Mucosa of stomach (tissue), 1 donor: ENCODE results near the gene PTPRH.

Source experiments
- H3K27me3 ChIP-seq: one replicate; pipeline ENCODE4 v1.7.0; 2013; ENCODE audit warnings: mild to moderate bottlenecking, low read length; ENCODE audit not compliant: control insufficient read depth, insufficient read depth
- H3K36me3 ChIP-seq: one replicate; pipeline ENCODE4 v1.7.0; 2013; ENCODE audit warnings: low read length; ENCODE audit not compliant: control insufficient read depth, insufficient read depth
- H3K4me1 ChIP-seq: one replicate; pipeline ENCODE4 v1.7.0; 2013; ENCODE audit warnings: mild to moderate bottlenecking, low read length; ENCODE audit not compliant: control insufficient read depth, insufficient read depth
- H3K4me3 ChIP-seq: one replicate; pipeline ENCODE4 v1.7.0; 2013; ENCODE audit warnings: low read length
- H3K9ac ChIP-seq: one replicate; pipeline ENCODE4 v1.7.0; 2013; ENCODE audit warnings: mild to moderate bottlenecking, low read length, moderate library complexity
- H3K9me3 ChIP-seq: one replicate; pipeline ENCODE4 v1.7.0; 2013; ENCODE audit warnings: mild to moderate bottlenecking, low read length, moderate library complexity; ENCODE audit not compliant: control insufficient read depth
- donor health status: Pancreatic carcinoma.

PTPRH gene

GRCh38 chr19:55136399-55137102, 72.8 kb downstream of the PTPRH start:
- H3K4me1 ChIP-seq: no peaks in the 10 kb centered on the region
- H3K4me3 ChIP-seq: no peak overlapping the region
- H3K9me3 ChIP-seq: no peaks in the 10 kb centered on the region
- H3K9ac ChIP-seq: no peak overlapping the region
- peaks cover 24% of the 10 kb centered on the region for H3K27me3 ChIP-seq
- H3K36me3 ChIP-seq: no peaks in the 10 kb centered on the region

DNA sequence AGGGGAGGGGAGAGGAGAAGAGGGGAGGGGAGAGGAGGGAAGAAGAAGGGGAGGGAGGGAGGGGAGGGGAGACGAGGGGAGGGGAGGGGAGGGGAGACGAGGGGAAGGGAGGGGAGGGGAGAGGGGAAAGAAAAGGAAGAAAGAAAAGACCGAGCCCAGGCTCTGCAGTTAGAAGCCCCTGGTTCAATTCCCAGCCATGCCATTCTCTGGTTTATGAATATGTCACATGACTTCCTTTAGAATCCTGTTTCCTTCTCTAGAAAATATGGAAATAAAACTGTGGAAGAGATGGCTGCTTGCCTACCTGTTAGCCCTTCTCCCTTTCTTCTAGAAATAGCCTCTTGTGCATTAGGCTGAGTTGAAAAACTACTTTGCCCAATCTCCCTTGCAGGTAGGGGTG, 74.6 kb downstream of the PTPRH start:
- Histone ChIP-seq H3K9ac (no peak overlapping the region), H3K36me3 (no peaks in the 10 kb centered on the region), H3K9me3 (no peaks in the 10 kb centered on the region), H3K27me3 (peaks cover 16% of the 10 kb centered on the region), H3K4me1 (no peaks in the 10 kb centered on the region), H3K4me3 (no peak overlapping the region)

DNA sequence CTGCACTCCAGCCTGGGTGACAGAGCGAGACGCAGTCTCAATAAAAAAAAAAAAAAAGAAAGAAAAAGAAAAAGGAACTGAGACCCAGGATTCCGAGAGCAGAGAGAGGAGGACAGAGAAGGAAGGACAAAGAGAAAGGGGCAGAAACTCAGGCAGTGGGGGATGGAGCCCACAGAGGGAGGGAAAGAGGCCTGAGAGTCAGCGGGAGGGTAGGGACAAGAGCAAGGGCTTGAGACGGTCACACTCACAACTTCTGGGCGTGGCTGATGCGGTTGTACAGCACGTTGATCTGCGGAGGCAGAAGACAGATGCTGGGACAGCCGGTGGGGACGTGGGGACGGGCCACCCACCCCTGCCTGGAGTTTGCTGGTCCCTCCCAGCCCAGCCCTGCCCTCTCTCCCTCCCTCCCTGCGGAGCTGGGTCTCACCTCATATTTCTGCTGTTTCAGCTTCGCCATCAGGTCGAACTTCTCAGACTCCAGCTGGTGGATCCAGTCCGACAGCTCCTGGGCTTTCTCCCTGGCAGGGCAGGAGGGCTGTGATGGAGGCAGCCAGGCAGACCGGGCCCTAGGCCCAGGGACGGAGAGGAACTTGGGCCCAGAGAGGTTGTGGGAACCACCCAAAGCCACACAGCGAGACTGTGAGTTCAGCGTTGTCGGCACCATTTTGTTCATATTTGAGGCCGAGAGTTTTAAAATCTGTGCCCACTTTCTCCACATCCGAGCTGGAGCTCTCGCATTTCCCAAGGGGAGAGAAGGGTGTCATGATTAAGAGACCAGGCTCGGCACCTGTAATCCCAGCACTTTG, 75.5 kb downstream of the PTPRH start:
- Histone ChIP-seq H3K9me3 (no peaks in the 10 kb centered on the region), H3K9ac (no peak overlapping the region), H3K36me3 (no peaks in the 10 kb centered on the region), H3K27me3 (peaks cover 16% of the 10 kb centered on the region), H3K4me3 (no peak overlapping the region), H3K4me1 (no peaks in the 10 kb centered on the region)

DNA sequence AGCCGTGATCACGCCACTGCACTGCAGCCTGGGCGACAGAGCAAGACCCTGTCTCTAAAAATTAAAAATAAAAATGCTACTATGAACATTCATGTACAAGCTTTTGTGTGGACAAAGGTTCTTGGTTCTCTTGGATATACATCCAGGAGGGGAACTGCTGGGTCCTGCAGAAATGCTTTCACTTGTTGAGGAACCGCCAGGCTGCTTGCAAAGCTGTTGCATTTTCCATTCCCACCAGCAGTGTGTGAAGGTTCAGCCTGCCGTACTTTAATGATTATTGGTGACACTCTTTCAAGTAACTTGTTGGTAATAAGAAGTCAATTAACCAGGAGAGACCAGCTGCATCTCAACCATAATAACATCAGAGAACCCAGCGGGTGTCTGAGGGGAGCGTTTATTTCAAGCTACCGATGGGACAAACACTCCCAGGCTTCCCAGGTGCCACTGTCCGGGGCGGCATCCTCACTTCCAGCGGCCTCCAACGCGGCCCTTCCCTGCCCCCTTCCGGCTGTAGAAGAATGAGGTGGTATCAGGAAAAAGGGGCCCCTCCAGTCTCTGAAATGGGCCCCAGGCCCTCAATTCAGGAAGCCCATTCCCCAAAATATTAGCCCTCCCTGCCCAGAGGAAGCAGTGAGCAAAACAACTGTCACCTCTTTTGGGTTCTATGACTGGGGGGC, 76.7 kb downstream of the PTPRH start:
- Histone ChIP-seq H3K9ac (no peak overlapping the region), H3K36me3 (no peaks in the 10 kb centered on the region), H3K27me3 (peaks cover 16% of the 10 kb centered on the region), H3K9me3 (no peaks in the 10 kb centered on the region), H3K4me1 (no peaks in the 10 kb centered on the region), H3K4me3 (no peak overlapping the region)

DNA sequence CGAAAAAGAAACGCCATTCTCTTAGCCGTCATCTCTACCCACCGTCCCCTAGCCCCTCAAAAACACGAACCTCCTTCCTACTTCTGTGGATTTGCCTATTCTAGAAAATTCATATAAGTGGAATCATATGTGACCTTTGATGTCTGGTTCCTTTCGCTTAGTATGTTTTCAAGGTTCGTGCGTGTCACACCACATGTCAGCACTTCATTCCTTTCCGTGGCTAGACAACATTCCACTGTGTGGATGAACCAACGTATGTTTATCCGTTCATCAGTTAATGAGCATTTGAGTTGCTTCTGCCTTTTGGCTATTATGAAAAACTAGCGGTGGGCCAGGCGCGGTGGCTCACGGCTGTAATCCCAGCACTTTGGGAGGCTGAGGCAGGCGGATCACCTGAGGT, 77.9 kb downstream of the PTPRH start:
- no peak overlapping the region for H3K9ac ChIP-seq
- no peaks in the 10 kb centered on the region for H3K9me3 ChIP-seq
- H3K4me1 ChIP-seq: no peaks in the 10 kb centered on the region
- H3K36me3 ChIP-seq: no peaks in the 10 kb centered on the region
- peaks cover 16% of the 10 kb centered on the region for H3K27me3 ChIP-seq
- no peak overlapping the region for H3K4me3 ChIP-seq
